ENCODE data around the gene CD47. TPM values are rescaled to one million over a fixed set of nuclear protein-coding genes. Genes with fewer than 3 reads are reported as not detected.

CD47 gene
- total and polyA plus RNA-seq, 10 of the 15 experiments (the other 5 are each of a cell fraction or from before 2014, with no cell fraction given): 22.9 to 175 (median 81.1) TPM

DNA sequence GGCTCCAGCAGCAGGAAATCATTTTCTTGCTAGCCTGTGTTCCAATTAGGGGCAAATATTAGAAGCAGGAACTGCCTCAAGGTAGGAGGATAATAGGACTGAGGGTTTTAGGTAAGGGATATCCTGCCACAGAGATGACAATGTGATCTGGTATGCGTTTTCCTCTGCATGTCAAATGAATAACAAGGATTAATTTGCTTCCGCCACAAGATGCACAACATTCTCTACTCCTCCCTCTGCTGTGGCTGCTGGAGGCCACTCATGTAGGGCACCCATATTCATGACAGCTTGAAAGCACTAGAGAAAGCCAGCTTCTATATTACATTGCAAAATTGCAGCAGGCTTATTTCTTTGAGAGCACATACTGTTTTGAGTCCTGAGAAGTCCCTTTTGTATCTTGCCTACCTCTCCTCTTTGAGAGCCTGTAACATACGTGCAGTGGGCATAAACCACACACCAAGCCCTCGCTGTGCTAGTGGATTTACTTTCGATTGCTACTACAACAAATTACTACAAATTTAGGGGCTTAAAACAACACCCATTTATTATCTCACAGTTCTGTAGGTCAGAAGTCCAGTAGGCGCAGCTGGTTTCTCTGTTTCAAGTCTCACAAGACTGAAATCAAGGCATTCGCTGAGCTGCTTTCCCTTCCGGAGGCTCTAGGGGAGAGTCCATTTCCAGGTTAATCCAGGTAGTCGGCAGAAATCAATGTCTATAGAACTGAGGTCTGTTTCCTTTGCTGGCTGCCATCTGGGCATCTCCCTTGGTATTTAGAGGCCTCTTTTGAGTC, 5.9 kb upstream of the CD47 start:
- intact Hi-C loops (cut with micrococcal nuclease; ENCODE audit: unreplicated experiment) (no loop called here), in situ Hi-C loops (cut with MboI) (no loop called here)
- H4K20me1 ChIP-seq (ENCODE audit: control insufficient read depth, insufficient read depth): no peaks in the 10 kb centered on the region
- H3K4me3 ChIP-seq: no peak overlapping the region
- no peak overlapping the region for H3K9ac ChIP-seq (ENCODE audit: control insufficient read depth, insufficient read depth, low read length)
- H3K36me3 ChIP-seq (ENCODE audit: control insufficient read depth in 2 of 2, insufficient read depth in 2 of 2, low read length in 1 of 2): no peaks in the 10 kb centered on the region
- H3K4me1 ChIP-seq (ENCODE audit: control insufficient read depth, insufficient read depth, low read length): peaks cover 24% of the 10 kb centered on the region
- CTCF ChIA-PET: interaction anchor here (1.5 kb wide), 1 partner anchor 420 kb away, joined by 3 read pairs; no protein-coding TSS in a partner anchor
- ATAC-seq: no peak
- no peak overlapping the region for H2AFZ ChIP-seq (ENCODE audit: control insufficient read depth, low read depth, low read length)
- POLR2A ChIA-PET: no interaction called here
- H3K9me3 ChIP-seq (replicated peaks; ENCODE audit: control insufficient read depth, insufficient read depth, low read length): no peaks in the 10 kb centered on the region
- TF ChIP-seq SIX5 (IDR thresholded peaks at IDR 0.05; ENCODE audit: low read depth, low read length, severe bottlenecking) (no peak), RBBP5 (conservative IDR thresholded peaks at IDR 0.05) (no peak), TBL1XR1 (IDR thresholded peaks at IDR 0.05; ENCODE audit: low read depth, low read length) (no peak), ASH2L (IDR thresholded peaks at IDR 0.05; ENCODE audit: borderline replicate concordance, low read depth) (no peak), HCFC1 (IDR thresholded peaks at IDR 0.05; ENCODE audit: low read length) (no peak), SREBF1 (IDR thresholded peaks at IDR 0.05; ENCODE audit: low read length) (no peak), SMARCA5 (IDR thresholded peaks at IDR 0.05) (no peak), SMAD1 (IDR thresholded peaks at IDR 0.05; ENCODE audit: low read depth, partially characterized antibody) (no peak), ZNF622 (IDR thresholded peaks at IDR 0.05) (no peak), GABPA (IDR thresholded peaks at IDR 0.05; ENCODE audit: low read depth) (no peak), CREM (IDR thresholded peaks at IDR 0.05; ENCODE audit: low read depth) (no peak), ZNF384 (IDR thresholded peaks at IDR 0.05; ENCODE audit: borderline replicate concordance, low read depth, low read length) (no peak), ZNF274 (IDR thresholded peaks at IDR 0.05; ENCODE audit: insufficient read depth, insufficient read length) (no peak)
- TF ChIP-seq, protein P1, sequence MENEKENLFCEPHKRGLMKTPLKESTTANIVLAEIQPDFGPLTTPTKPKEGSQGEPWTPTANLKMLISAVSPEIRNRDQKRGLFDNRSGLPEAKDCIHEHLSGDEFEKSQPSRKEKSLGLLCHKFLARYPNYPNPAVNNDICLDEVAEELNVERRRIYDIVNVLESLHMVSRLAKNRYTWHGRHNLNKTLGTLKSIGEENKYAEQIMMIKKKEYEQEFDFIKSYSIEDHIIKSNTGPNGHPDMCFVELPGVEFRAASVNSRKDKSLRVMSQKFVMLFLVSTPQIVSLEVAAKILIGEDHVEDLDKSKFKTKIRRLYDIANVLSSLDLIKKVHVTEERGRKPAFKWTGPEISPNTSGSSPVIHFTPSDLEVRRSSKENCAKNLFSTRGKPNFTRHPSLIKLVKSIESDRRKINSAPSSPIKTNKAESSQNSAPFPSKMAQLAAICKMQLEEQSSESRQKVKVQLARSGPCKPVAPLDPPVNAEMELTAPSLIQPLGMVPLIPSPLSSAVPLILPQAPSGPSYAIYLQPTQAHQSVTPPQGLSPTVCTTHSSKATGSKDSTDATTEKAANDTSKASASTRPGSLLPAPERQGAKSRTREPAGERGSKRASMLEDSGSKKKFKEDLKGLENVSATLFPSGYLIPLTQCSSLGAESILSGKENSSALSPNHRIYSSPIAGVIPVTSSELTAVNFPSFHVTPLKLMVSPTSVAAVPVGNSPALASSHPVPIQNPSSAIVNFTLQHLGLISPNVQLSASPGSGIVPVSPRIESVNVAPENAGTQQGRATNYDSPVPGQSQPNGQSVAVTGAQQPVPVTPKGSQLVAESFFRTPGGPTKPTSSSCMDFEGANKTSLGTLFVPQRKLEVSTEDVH (IDR thresholded peaks at IDR 0.05; ENCODE audit: low read depth, partially characterized antibody): no peak
- TF ChIP-seq, protein P2, sequence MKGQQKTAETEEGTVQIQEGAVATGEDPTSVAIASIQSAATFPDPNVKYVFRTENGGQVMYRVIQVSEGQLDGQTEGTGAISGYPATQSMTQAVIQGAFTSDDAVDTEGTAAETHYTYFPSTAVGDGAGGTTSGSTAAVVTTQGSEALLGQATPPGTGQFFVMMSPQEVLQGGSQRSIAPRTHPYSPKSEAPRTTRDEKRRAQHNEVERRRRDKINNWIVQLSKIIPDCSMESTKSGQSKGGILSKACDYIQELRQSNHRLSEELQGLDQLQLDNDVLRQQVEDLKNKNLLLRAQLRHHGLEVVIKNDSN (IDR thresholded peaks at IDR 0.05; ENCODE audit: borderline replicate concordance, extremely low read length, insufficient read depth, low read depth, low read length): no peak
- TF ChIP-seq, protein P3, sequence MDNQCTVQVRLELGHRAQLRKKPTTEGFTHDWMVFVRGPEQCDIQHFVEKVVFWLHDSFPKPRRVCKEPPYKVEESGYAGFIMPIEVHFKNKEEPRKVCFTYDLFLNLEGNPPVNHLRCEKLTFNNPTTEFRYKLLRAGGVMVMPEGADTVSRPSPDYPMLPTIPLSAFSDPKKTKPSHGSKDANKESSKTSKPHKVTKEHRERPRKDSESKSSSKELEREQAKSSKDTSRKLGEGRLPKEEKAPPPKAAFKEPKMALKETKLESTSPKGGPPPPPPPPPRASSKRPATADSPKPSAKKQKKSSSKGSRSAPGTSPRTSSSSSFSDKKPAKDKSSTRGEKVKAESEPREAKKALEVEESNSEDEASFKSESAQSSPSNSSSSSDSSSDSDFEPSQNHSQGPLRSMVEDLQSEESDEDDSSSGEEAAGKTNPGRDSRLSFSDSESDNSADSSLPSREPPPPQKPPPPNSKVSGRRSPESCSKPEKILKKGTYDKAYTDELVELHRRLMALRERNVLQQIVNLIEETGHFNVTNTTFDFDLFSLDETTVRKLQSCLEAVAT (IDR thresholded peaks at IDR 0.05): no peak
- H3K27me3 ChIP-seq (replicated peaks in 1 of 2; ENCODE audit: control insufficient read depth in 2 of 2, insufficient read depth in 2 of 2, low read length in 1 of 2): no peaks in the 10 kb centered on the region
- RAD21 ChIA-PET (ENCODE audit: unreplicated experiment): no interaction called here
- BruUV-seq (replicated peaks): no TSS peak
- 95% methylated on average over 9 of the region's 9 CpGs for WGBS (ENCODE audit: insufficient coverage, insufficient replicate concordance, low lambda C conversion rate, missing lambda C conversion rate)
- SMC1A ChIA-PET (ENCODE audit: uncharacterized antibody, unreplicated experiment): no interaction called here
- DNase-seq (ENCODE audit: low read depth, low spot score): no peak
- no peak overlapping the region for H3K4me2 ChIP-seq (ENCODE audit: control insufficient read depth, insufficient read depth)
- FAIRE-seq: no peak
- no peak overlapping the region for H3K27ac ChIP-seq (ENCODE audit: control insufficient read depth, insufficient read depth)
- H3K79me2 ChIP-seq (ENCODE audit: control insufficient read depth, insufficient read depth, low read length): peaks cover under 1% of the 10 kb centered on the region
